ENCODE results near the gene SLC23A1.
"Not testable (repeated sequence)": the region's sequence is repeated elsewhere in the genome, so short reads cannot be mapped to it uniquely, and the experiment has no call there.

The SLC23A1 gene

GRCh38 chr5:139383275-139383992 lies at the start of gene SLC23A1:
Gene SLC23A1 (minus strand): TSS chr5:139383297. CDS start chr5:139383253, 44 bp downstream.
- DNase-seq (ENCODE audit: low read depth in 2 of 2, low spot score in 1 of 2): no peak

- DNase-seq (ENCODE audit: low read depth in 2 of 2, low spot score in 1 of 2): no peak
These were observed 48.6 kb upstream of the SLC23A1 start for GRCh38 chr5:139431706-139432105.

- DNase-seq (ENCODE audit: low read depth in 2 of 2, low spot score in 1 of 2): no peak
These were observed 46.9 kb upstream of the SLC23A1 start for GRCh38 chr5:139430015-139430414.

GRCh38 chr5:139426203-139426885 lies 43.2 kb upstream of the SLC23A1 start:
- no peak for DNase-seq (ENCODE audit: low read depth in 2 of 2, low spot score in 1 of 2)

GRCh38 chr5:139425497-139425896 lies 42.4 kb upstream of the SLC23A1 start:
- DNase-seq (ENCODE audit: low read depth in 2 of 2, low spot score in 1 of 2): no peak

- no peak for DNase-seq (ENCODE audit: low read depth in 2 of 2, low spot score in 1 of 2)
These were observed 39.3 kb upstream of the SLC23A1 start for GRCh38 chr5:139422307-139422893.

- DNase-seq (ENCODE audit: low read depth in 2 of 2, low spot score in 1 of 2): no peak
These were observed 36.4 kb upstream of the SLC23A1 start for GRCh38 chr5:139419226-139420192.

- DNase-seq (ENCODE audit: low read depth in 2 of 2, low spot score in 1 of 2): no peak
These were observed 35.7 kb upstream of the SLC23A1 start for GRCh38 chr5:139418793-139419192.

- DNase-seq (ENCODE audit: low read depth in 2 of 2, low spot score in 1 of 2): no peak
These were observed 34.1 kb upstream of the SLC23A1 start for GRCh38 chr5:139417214-139417613.

GRCh38 chr5:139416651-139417050 lies 33.6 kb upstream of the SLC23A1 start:
- no peak for DNase-seq (ENCODE audit: low read depth in 2 of 2, low spot score in 1 of 2)

GRCh38 chr5:139415869-139416268 lies 32.8 kb upstream of the SLC23A1 start:
- no peak for DNase-seq (ENCODE audit: low read depth in 2 of 2, low spot score in 1 of 2)

- no peak for DNase-seq (ENCODE audit: low read depth in 2 of 2, low spot score in 1 of 2)
These were observed 32.2 kb upstream of the SLC23A1 start for GRCh38 chr5:139415221-139415861.

- no peak for DNase-seq (ENCODE audit: low read depth in 2 of 2, low spot score in 1 of 2)
These were observed 31.6 kb upstream of the SLC23A1 start for GRCh38 chr5:139414581-139415130.

GRCh38 chr5:139413963-139414362 lies 30.9 kb upstream of the SLC23A1 start:
- DNase-seq (ENCODE audit: low read depth in 2 of 2, low spot score in 1 of 2): no peak

- DNase-seq (ENCODE audit: low read depth in 2 of 2, low spot score in 1 of 2): no peak
These were observed 30.1 kb upstream of the SLC23A1 start for GRCh38 chr5:139413153-139413552.

- DNase-seq (ENCODE audit: low read depth in 2 of 2, low spot score in 1 of 2): no peak
These were observed 28.1 kb upstream of the SLC23A1 start for GRCh38 chr5:139410993-139411828.

GRCh38 chr5:139410121-139410992 lies 27.3 kb upstream of the SLC23A1 start:
- no peak for DNase-seq (ENCODE audit: low read depth in 2 of 2, low spot score in 1 of 2)

GRCh38 chr5:139409116-139409515 lies 26.0 kb upstream of the SLC23A1 start:
- DNase-seq (ENCODE audit: low read depth in 2 of 2, low spot score in 1 of 2): not testable (repeated sequence)
